Measurements from ENCODE around the gene LKAAEAR1.

- TF ChIP-seq MXI1 (IDR thresholded peaks at IDR 0.05; ENCODE audit: borderline replicate concordance, low read depth, low read length) = no peak
- TF ChIP-seq, protein P1, sequence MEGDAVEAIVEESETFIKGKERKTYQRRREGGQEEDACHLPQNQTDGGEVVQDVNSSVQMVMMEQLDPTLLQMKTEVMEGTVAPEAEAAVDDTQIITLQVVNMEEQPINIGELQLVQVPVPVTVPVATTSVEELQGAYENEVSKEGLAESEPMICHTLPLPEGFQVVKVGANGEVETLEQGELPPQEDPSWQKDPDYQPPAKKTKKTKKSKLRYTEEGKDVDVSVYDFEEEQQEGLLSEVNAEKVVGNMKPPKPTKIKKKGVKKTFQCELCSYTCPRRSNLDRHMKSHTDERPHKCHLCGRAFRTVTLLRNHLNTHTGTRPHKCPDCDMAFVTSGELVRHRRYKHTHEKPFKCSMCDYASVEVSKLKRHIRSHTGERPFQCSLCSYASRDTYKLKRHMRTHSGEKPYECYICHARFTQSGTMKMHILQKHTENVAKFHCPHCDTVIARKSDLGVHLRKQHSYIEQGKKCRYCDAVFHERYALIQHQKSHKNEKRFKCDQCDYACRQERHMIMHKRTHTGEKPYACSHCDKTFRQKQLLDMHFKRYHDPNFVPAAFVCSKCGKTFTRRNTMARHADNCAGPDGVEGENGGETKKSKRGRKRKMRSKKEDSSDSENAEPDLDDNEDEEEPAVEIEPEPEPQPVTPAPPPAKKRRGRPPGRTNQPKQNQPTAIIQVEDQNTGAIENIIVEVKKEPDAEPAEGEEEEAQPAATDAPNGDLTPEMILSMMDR (conservative IDR thresholded peaks at IDR 0.05; ENCODE audit: low read depth, low read length) = no peak
- TF ChIP-seq RCOR1 (IDR thresholded peaks at IDR 0.05; ENCODE audit: insufficient replicate concordance, low read length) = no peak
- no peak for TF ChIP-seq BHLHE40 (IDR thresholded peaks at IDR 0.05; ENCODE audit: low read depth, low read length)
- no peak for TF ChIP-seq CEBPB (IDR thresholded peaks at IDR 0.05; ENCODE audit: low read depth, low read length)
- TF ChIP-seq POLR2A (IDR thresholded peaks at IDR 0.05; ENCODE audit: low read depth, low read length) = no peak
Observed at GRCh38 chr20:64078934-64079272, 5.3 kb downstream of the LKAAEAR1 start.
